HepG2 (cell line): Measurements from ENCODE around the gene RCOR1. TPM values are rescaled to one million over a fixed set of nuclear protein-coding genes. Genes with fewer than 3 reads are reported as not detected.

Experiments used
- ATRX ChIP-seq: sonication (generic); formaldehyde crosslinking; IDR thresholded peaks from 2 replicates; pipeline ENCODE4 v1.4.0; 2020; ENCODE audit warnings: missing genetic modification reagents, borderline replicate concordance
- CENPT ChIP-seq: sonication (generic); formaldehyde crosslinking; IDR thresholded peaks from 2 replicates; pipeline ENCODE4 v1.8.0; 2022; ENCODE audit warnings: low read depth, mild to moderate bottlenecking, moderate library complexity, missing genetic modification reagents
- ETV5 ChIP-seq: IDR thresholded peaks from 2 replicates; pipeline ENCODE4 v1.6.1; 2018; ENCODE audit warnings: missing biosample characterization, missing genetic modification reagents, inconsistent platforms, borderline replicate concordance
- MEF2D ChIP-seq: sonication (generic); formaldehyde crosslinking; IDR thresholded peaks from 2 replicates; pipeline ENCODE4 v1.5.1; 2020; ENCODE audit warnings: mild to moderate bottlenecking, missing genetic modification reagents
- MYNN ChIP-seq: sonication (generic); formaldehyde crosslinking; IDR thresholded peaks from 2 replicates; pipeline ENCODE4 v1.4.0; 2020; ENCODE audit warnings: mild to moderate bottlenecking, low read depth, missing genetic modification reagents
- NFE2L2 ChIP-seq: fragments of 150-350 bp; IDR thresholded peaks from 2 replicates; pipeline ENCODE4 v1.6.1; 2014; ENCODE audit warnings: low read length
- PHF20 ChIP-seq: sonication (generic); formaldehyde crosslinking; IDR thresholded peaks from 2 replicates; pipeline ENCODE4 v1.5.0; 2020; ENCODE audit warnings: mild to moderate bottlenecking, missing genetic modification reagents
- RAD51 ChIP-seq: fragments of 450-650 bp; IDR thresholded peaks from 2 replicates; pipeline ENCODE4 v1.6.1; 2016; ENCODE audit warnings: borderline replicate concordance
- SIX4 ChIP-seq: sonication (generic); formaldehyde crosslinking; IDR thresholded peaks from 2 replicates; pipeline ENCODE4 v1.4.0; 2020; ENCODE audit warnings: missing genetic modification reagents
- SYNCRIP ChIP-seq: fragments of 200-400 bp; formaldehyde crosslinking; IDR thresholded peaks from 2 replicates; pipeline ENCODE4 v1.6.1; 2018; ENCODE audit warnings: mild to moderate bottlenecking, low read depth, low read length; ENCODE audit not compliant: insufficient read depth
- ZMYM2 ChIP-seq: sonication (generic); formaldehyde crosslinking; IDR thresholded peaks from 2 replicates; pipeline ENCODE4 v1.8.0; 2022; ENCODE audit warnings: mild to moderate bottlenecking, missing genetic modification reagents
- ZNF10 ChIP-seq: sonication (generic); formaldehyde crosslinking; IDR thresholded peaks from 2 replicates; pipeline ENCODE4 v1.4.0; 2020; ENCODE audit warnings: mild to moderate bottlenecking, low read depth, missing genetic modification reagents, borderline replicate concordance
- ZNF672 ChIP-seq: sonication (generic); formaldehyde crosslinking; IDR thresholded peaks from 2 replicates; pipeline ENCODE4 v1.8.1; 2022; ENCODE audit warnings: missing genetic modification reagents
- ZNF747 ChIP-seq: sonication (generic); formaldehyde crosslinking; IDR thresholded peaks from 2 replicates; pipeline ENCODE4 v1.8.1; 2023; ENCODE audit warnings: missing genetic modification reagents, mild to moderate bottlenecking, borderline replicate concordance
- ZNF761 ChIP-seq: sonication (generic); formaldehyde crosslinking; conservative IDR thresholded peaks from 2 replicates; pipeline ENCODE4 v1.4.0; 2020; ENCODE audit warnings: mild to moderate bottlenecking, missing genetic modification reagents
- ZNF850 ChIP-seq: sonication (generic); formaldehyde crosslinking; conservative IDR thresholded peaks from 2 replicates; pipeline ENCODE4 v1.9.0; 2021; ENCODE audit warnings: mild to moderate bottlenecking, missing genetic modification reagents
- polyA plus RNA-seq, 8 experiments: library from polyadenylated mRNA; depleted of rRNA in 3 of 8; stranded (reverse) in 7 of 8; unstranded in 1 of 8; fragments of >200 nt; fragmentation: Illumina TruSeq in 4 of 8; extraction: Trizol in 4 of 8; gene quantifications; 2 replicates each; pipeline versions ENCODE4 v1.2.1 to v1.2.3, GENCODE V29; 2011 to 2016; ENCODE audit warnings: low read depth in 4 of 8, missing spikeins in 1 of 8, mixed read lengths in 1 of 8; ENCODE audit not compliant: insufficient read depth in 1 of 8
- total RNA-seq, 5 experiments: library from RNA; depleted of rRNA; stranded (reverse); fragments of >200 nt; fragmentation: Illumina TruSeq; extraction: Trizol; gene quantifications; 2 replicates each; pipeline ENCODE4 v1.2.3, GENCODE V29; 2016; ENCODE audit warnings: low read depth in 1 of 5
- TF ChIP-seq, protein P1 (sequence below): sonication (generic); formaldehyde crosslinking; IDR thresholded peaks from 2 replicates; pipeline ENCODE4 v1.4.0; 2020; ENCODE audit warnings: missing genetic modification reagents
- TF ChIP-seq, protein P2 (sequence below): sonication (generic); formaldehyde crosslinking; IDR thresholded peaks from 2 replicates; pipeline ENCODE4 v1.4.0; 2020; ENCODE audit warnings: missing genetic modification reagents, borderline replicate concordance
- TF ChIP-seq, protein P3 (sequence below): sonication (generic); formaldehyde crosslinking; IDR thresholded peaks from 2 replicates; pipeline ENCODE4 v1.8.1; 2023; ENCODE audit warnings: missing genetic modification reagents, inconsistent platforms, borderline replicate concordance

Gene RCOR1
- total and polyA plus RNA-seq, 2 of the 13 experiments (the other 11 are each of a cell fraction or from before 2014, with no cell fraction given), result 10.2 to 11.1 TPM

DNA sequence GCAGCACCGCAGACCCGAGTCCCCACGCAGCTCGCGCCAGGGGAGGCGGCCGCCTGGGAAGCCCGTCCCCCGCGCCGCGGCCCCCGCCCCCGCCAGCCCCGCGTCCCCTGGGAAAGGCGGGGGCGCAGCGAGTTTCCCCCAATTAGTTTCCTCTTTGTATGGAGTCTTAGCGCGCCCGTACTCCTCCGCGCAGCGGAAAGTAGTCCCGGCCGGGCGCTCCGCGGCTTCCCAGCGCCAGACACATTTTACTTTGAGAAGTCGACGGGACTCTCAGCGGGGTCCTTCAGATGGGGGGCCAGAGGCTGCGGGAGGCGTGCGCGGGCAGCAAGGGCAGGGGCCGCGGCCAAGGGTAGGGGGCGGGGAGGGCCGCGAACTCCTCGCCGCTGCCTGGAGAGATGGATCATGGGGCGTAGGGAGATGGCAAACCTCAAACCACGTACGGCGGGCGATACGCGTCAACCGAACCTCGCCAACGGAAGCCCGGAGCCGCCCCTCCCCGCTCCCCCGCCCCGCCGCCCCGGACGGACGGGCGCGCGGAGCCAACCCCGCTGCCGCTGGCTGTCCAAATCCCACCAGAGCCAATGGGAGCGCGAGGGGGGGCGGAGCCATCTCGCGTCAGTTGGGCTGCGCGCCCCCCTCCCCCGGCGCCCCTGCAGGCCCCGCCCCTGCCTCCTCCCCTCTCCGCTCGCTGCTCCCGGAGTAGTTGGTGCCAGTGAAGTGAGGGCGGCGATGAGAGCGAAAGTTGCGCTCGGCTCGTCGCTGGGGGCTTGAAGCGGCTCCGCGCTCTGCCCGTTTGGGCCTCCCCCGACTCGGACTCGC lies at the start of gene RCOR1 (continued):
- TF ChIP-seq, protein P1, sequence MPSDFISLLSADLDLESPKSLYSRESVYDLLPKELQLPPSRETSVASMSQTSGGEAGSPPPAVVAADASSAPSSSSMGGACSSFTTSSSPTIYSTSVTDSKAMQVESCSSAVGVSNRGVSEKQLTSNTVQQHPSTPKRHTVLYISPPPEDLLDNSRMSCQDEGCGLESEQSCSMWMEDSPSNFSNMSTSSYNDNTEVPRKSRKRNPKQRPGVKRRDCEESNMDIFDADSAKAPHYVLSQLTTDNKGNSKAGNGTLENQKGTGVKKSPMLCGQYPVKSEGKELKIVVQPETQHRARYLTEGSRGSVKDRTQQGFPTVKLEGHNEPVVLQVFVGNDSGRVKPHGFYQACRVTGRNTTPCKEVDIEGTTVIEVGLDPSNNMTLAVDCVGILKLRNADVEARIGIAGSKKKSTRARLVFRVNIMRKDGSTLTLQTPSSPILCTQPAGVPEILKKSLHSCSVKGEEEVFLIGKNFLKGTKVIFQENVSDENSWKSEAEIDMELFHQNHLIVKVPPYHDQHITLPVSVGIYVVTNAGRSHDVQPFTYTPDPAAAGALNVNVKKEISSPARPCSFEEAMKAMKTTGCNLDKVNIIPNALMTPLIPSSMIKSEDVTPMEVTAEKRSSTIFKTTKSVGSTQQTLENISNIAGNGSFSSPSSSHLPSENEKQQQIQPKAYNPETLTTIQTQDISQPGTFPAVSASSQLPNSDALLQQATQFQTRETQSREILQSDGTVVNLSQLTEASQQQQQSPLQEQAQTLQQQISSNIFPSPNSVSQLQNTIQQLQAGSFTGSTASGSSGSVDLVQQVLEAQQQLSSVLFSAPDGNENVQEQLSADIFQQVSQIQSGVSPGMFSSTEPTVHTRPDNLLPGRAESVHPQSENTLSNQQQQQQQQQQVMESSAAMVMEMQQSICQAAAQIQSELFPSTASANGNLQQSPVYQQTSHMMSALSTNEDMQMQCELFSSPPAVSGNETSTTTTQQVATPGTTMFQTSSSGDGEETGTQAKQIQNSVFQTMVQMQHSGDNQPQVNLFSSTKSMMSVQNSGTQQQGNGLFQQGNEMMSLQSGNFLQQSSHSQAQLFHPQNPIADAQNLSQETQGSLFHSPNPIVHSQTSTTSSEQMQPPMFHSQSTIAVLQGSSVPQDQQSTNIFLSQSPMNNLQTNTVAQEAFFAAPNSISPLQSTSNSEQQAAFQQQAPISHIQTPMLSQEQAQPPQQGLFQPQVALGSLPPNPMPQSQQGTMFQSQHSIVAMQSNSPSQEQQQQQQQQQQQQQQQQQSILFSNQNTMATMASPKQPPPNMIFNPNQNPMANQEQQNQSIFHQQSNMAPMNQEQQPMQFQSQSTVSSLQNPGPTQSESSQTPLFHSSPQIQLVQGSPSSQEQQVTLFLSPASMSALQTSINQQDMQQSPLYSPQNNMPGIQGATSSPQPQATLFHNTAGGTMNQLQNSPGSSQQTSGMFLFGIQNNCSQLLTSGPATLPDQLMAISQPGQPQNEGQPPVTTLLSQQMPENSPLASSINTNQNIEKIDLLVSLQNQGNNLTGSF (CRISPR knock-in tag), result no peak
- TF ChIP-seq CENPT (CRISPR knock-in tag) (no peak), ZNF10 (no peak), ZMYM2 (CRISPR knock-in tag) (no peak), SYNCRIP (no peak), ZNF747 (0 out of 2 replicates have a peak, but pooled peaks have one; percentile 69), ZNF850 (no peak), ZNF672 (no peak), NFE2L2 (no peak), ATRX (no peak), RAD51 (no peak), SIX4 (no peak), PHF20 (CRISPR knock-in tag) (peak; percentile 53; the same call in 1 of the 2 replicates), ZNF761 (CRISPR knock-in tag) (no peak), ETV5 (CRISPR knock-in tag) (no peak), MEF2D (CRISPR knock-in tag) (no peak), MYNN (CRISPR knock-in tag) (no peak)
- TF ChIP-seq, protein P2, sequence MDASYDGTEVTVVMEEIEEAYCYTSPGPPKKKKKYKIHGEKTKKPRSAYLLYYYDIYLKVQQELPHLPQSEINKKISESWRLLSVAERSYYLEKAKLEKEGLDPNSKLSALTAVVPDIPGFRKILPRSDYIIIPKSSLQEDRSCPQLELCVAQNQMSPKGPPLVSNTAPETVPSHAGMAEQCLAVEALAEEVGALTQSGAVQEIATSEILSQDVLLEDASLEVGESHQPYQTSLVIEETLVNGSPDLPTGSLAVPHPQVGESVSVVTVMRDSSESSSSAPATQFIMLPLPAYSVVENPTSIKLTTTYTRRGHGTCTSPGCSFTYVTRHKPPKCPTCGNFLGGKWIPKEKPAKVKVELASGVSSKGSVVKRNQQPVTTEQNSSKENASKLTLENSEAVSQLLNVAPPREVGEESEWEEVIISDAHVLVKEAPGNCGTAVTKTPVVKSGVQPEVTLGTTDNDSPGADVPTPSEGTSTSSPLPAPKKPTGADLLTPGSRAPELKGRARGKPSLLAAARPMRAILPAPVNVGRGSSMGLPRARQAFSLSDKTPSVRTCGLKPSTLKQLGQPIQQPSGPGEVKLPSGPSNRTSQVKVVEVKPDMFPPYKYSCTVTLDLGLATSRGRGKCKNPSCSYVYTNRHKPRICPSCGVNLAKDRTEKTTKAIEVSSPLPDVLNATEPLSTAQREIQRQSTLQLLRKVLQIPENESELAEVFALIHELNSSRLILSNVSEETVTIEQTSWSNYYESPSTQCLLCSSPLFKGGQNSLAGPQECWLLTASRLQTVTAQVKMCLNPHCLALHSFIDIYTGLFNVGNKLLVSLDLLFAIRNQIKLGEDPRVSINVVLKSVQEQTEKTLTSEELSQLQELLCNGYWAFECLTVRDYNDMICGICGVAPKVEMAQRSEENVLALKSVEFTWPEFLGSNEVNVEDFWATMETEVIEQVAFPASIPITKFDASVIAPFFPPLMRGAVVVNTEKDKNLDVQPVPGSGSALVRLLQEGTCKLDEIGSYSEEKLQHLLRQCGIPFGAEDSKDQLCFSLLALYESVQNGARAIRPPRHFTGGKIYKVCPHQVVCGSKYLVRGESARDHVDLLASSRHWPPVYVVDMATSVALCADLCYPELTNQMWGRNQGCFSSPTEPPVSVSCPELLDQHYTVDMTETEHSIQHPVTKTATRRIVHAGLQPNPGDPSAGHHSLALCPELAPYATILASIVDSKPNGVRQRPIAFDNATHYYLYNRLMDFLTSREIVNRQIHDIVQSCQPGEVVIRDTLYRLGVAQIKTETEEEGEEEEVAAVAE (CRISPR knock-in tag), result no peak; the same call in 1 of the 2 replicates
- TF ChIP-seq, protein P3, sequence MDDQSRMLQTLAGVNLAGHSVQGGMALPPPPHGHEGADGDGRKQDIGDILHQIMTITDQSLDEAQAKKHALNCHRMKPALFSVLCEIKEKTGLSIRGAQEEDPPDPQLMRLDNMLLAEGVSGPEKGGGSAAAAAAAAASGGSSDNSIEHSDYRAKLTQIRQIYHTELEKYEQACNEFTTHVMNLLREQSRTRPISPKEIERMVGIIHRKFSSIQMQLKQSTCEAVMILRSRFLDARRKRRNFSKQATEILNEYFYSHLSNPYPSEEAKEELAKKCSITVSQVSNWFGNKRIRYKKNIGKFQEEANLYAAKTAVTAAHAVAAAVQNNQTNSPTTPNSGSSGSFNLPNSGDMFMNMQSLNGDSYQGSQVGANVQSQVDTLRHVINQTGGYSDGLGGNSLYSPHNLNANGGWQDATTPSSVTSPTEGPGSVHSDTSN (CRISPR knock-in tag), result no peak
